Mesenchymal stem cell (in vitro differentiated cells and primary cell): ENCODE results near the gene CELSR1.
A peak's percentile ranks its signal among the peaks of the same experiment; 100 is the strongest.

Experiments used
- DNase-seq: peaks from one replicate; pipeline ENCODE4 v3.0.0-alpha.2; 2013
- H2AFZ ChIP-seq: one replicate; pipeline ENCODE4 v1.6.1; 2013; ENCODE audit warnings: low read depth, mild to moderate bottlenecking, control low read depth, inconsistent platforms, low read length, moderate library complexity
- H2AK5ac ChIP-seq: 2 replicates; pipeline ENCODE4 v1.6.1; 2013; ENCODE audit warnings: low read length, moderate library complexity, mild to moderate bottlenecking, inconsistent platforms; ENCODE audit not compliant: severe bottlenecking
- H2BK120ac ChIP-seq: one replicate; pipeline ENCODE4 v1.6.1; 2013; ENCODE audit warnings: low read depth, mild to moderate bottlenecking, inconsistent platforms, low read length, moderate library complexity
- H2BK12ac ChIP-seq, 2 experiments: one replicate each; pipeline ENCODE4 v1.6.1; 2013; ENCODE audit warnings: inconsistent platforms in 2 of 2, low read length in 2 of 2, mild to moderate bottlenecking in 2 of 2, moderate library complexity in 2 of 2, control low read depth in 1 of 2
- H2BK15ac ChIP-seq: one replicate; pipeline ENCODE4 v1.6.1; 2013; ENCODE audit warnings: mild to moderate bottlenecking, low read depth, inconsistent platforms; ENCODE audit not compliant: poor library complexity, severe bottlenecking
- H2BK5ac ChIP-seq: 2 replicates; pipeline ENCODE4 v1.6.1; 2013; ENCODE audit warnings: low read depth, mild to moderate bottlenecking, low read length, control low read depth, inconsistent platforms; ENCODE audit not compliant: poor library complexity, severe bottlenecking
- H3K14ac ChIP-seq, 2 experiments: one replicate each; pipeline ENCODE4 v1.6.1; 2013; ENCODE audit warnings: inconsistent platforms in 2 of 2, low read length in 2 of 2, control low read depth in 1 of 2, mild to moderate bottlenecking in 1 of 2, moderate library complexity in 1 of 2
- H3K18ac ChIP-seq, 2 experiments: one replicate each; pipeline ENCODE4 v1.6.1; 2013; ENCODE audit warnings: inconsistent platforms in 2 of 2, low read length in 2 of 2, control low read depth in 1 of 2, low read depth in 1 of 2, mild to moderate bottlenecking in 1 of 2
- H3K23ac ChIP-seq, 2 experiments: one replicate each; pipeline ENCODE4 v1.6.1; 2013; ENCODE audit warnings: inconsistent platforms in 2 of 2, low read length in 2 of 2, mild to moderate bottlenecking in 2 of 2, moderate library complexity in 2 of 2, control low read depth in 1 of 2
- H3K27ac ChIP-seq: 2 replicates; pipeline ENCODE4 v1.5.1; 2013; ENCODE audit warnings: mild to moderate bottlenecking, moderate library complexity, low read length, control low read depth, inconsistent platforms; ENCODE audit not compliant: poor library complexity, severe bottlenecking
- H3K27me3 ChIP-seq, 2 experiments: 2 replicates each; pipeline versions ENCODE4 v1.6.1 to v1.7.0; 2013; ENCODE audit warnings: low read length in 2 of 2, mild to moderate bottlenecking in 2 of 2, moderate library complexity in 2 of 2, control low read depth in 1 of 2, inconsistent platforms in 1 of 2; ENCODE audit not compliant: control insufficient read depth in 1 of 2, insufficient read depth in 1 of 2
- H3K36me3 ChIP-seq, 2 experiments: 2 replicates each; pipeline versions ENCODE4 v1.6.1 to v1.7.0; 2013; ENCODE audit warnings: low read length in 2 of 2, control low read depth in 1 of 2, inconsistent platforms in 1 of 2, low read depth in 1 of 2, mild to moderate bottlenecking in 1 of 2; ENCODE audit not compliant: insufficient read depth in 2 of 2, control insufficient read depth in 1 of 2
- H3K4ac ChIP-seq, 2 experiments: one replicate each; pipeline ENCODE4 v1.6.1; 2013; ENCODE audit warnings: inconsistent platforms in 2 of 2, low read length in 2 of 2, mild to moderate bottlenecking in 2 of 2, moderate library complexity in 2 of 2, control low read depth in 1 of 2, low read depth in 1 of 2
- H3K4me1 ChIP-seq: 2 replicates; pipeline ENCODE4 v1.6.1; 2013; ENCODE audit warnings: low read depth, low read length, control low read depth; ENCODE audit not compliant: control insufficient read depth, insufficient read depth
- H3K4me2 ChIP-seq: 2 replicates; pipeline ENCODE4 v1.6.1; 2013; ENCODE audit warnings: low read length, mild to moderate bottlenecking, inconsistent platforms; ENCODE audit not compliant: poor library complexity, severe bottlenecking
- H3K4me3 ChIP-seq, 2 experiments: 2 replicates each; pipeline versions ENCODE4 v1.5.1 to v1.7.0; 2013; ENCODE audit warnings: low read length in 2 of 2, mild to moderate bottlenecking in 2 of 2, control low read depth in 1 of 2, low read depth in 1 of 2; ENCODE audit not compliant: insufficient read depth in 1 of 2
- H3K79me1 ChIP-seq: replicated peaks from 2 replicates; pipeline ENCODE4 v1.6.1; 2013; ENCODE audit warnings: mild to moderate bottlenecking, control low read depth, low read length, inconsistent platforms; ENCODE audit not compliant: poor library complexity, severe bottlenecking
- H3K9ac ChIP-seq: 2 replicates; pipeline ENCODE4 v1.7.0; 2013; ENCODE audit warnings: mild to moderate bottlenecking, low read length, moderate library complexity
- H3K9me3 ChIP-seq: 2 replicates; pipeline ENCODE4 v1.7.0; 2013; ENCODE audit warnings: mild to moderate bottlenecking, low read length; ENCODE audit not compliant: control insufficient read depth
- H4K8ac ChIP-seq: one replicate; pipeline ENCODE4 v1.6.1; 2013; ENCODE audit warnings: inconsistent platforms, mild to moderate bottlenecking, low read length, moderate library complexity
- H4K91ac ChIP-seq: one replicate; pipeline ENCODE4 v1.6.1; 2013; ENCODE audit warnings: mild to moderate bottlenecking, low read length, inconsistent platforms
- WGBS: methylation state at CpG from one replicate; pipeline ENCODE4 v1.1.7; 2013; ENCODE audit warnings: mixed read lengths; 5-methylcytosine and 5-hydroxymethylcytosine counted together

CELSR1 gene

DNA sequence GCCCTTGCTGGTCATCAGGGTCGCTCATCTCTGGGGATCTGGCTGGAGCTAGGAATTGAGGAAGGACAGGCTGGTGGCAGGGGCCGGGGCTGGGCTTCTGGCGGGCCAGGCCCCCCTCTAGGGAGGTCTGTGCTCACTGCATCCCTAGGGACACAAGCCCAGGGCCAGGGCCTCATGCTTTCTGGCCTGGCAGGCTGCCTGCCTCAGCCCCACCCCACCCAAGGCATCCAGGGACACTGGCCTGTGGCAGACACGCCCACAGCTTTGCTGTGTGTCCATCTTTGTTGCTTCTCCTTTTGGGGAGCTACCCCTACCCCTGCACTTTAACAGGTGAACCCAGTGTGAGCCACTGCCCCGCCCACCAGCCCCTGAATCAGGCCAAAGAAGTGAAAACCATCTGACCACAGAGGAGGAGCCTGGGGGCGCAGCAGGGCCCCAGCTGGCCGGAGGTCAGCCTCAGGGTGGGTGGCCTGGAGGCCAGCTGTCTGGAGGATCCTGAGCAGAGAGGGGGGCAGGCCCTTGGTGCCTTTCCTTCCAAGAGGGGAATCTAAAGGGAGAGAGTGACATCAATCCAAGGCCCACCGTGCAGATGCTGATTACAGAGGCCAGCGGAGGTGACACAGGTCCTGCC is 26.8 kb upstream of the CELSR1 start:
- Histone ChIP-seq H3K36me3 (no peaks in the 10 kb centered on the region), H3K27ac (no peak overlapping the region), H3K4ac (no peak overlapping the region), H2AFZ (peak overlapping the region; percentile 36), H2BK120ac (no peak overlapping the region), H2BK12ac (no peak overlapping the region), H2BK5ac (no peak overlapping the region), H3K79me1 (no peaks in the 10 kb centered on the region), H3K27me3 (peaks cover 0 to 1% of the 10 kb centered on the region in 2 experiments), H4K91ac (no peak overlapping the region), H4K8ac (no peak overlapping the region), H3K4me1 (peaks cover 11% of the 10 kb centered on the region), H3K9ac (no peak overlapping the region), H3K14ac (peak overlapping the region in 1 of 2 experiments; percentile 18), H3K18ac (no peak overlapping the region), H2BK15ac (no peak overlapping the region), H2AK5ac (no peak overlapping the region), H3K9me3 (no peaks in the 10 kb centered on the region), H3K4me2 (no peak overlapping the region), H3K23ac (no peak overlapping the region), H3K4me3 (no peak overlapping the region)
- DNase-seq: no peak
- WGBS: 60% methylated on average over 9 of the region's 9 CpGs

DNA sequence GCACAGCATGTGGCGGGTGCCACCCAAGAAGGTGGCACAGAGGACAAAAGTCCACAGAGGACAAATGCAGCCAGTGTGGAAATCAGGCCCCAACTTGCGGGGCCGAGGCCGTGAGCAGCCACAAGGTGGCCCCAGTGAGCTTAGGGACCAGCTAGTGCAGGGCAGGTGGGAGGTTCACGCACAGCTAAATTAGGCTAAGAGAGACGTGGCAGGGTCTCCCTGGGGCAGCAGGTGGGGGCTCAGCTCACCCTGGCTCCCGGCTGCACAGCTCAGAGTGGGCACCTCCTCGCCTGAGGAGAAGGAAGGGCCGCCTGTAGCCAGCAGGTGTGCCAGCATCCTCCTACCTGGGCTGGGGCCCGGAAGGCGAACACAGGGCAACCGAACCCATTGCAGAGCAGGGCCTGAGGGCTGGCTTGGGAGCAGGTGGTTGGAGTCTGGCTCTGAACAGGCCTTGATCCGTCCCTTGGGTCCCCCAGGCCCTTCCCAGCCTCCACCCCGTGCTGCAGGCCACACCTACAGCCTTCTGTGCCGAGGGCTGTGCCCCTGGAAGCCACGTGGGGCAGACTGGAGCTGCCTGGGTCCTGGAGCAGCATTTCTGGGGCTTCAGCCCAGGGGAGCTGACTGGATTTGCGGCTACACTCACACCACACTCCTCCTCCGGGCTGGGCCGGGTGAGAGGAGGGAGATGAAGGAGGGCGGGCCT is 26.1 kb upstream of the CELSR1 start:
- Histone ChIP-seq H4K8ac (no peak overlapping the region), H3K4me1 (peaks cover 11% of the 10 kb centered on the region), H2BK12ac (no peak overlapping the region), H4K91ac (no peak overlapping the region), H2BK15ac (no peak overlapping the region), H3K14ac (peak overlapping the region in 1 of 2 experiments; percentile 45), H2AFZ (peak overlapping the region; percentile 36), H2BK120ac (no peak overlapping the region), H3K9me3 (no peaks in the 10 kb centered on the region), H3K27me3 (no peaks in the 10 kb centered on the region), H3K18ac (peak overlapping the region in 1 of 2 experiments; percentile 13), H3K27ac (no peak overlapping the region), H3K4me3 (no peak overlapping the region), H3K4me2 (no peak overlapping the region), H2BK5ac (no peak overlapping the region), H2AK5ac (no peak overlapping the region), H3K9ac (no peak overlapping the region), H3K79me1 (no peaks in the 10 kb centered on the region), H3K23ac (no peak overlapping the region), H3K36me3 (no peaks in the 10 kb centered on the region), H3K4ac (no peak overlapping the region)
- 23% methylated on average over 16 of the region's 20 CpGs for WGBS
- DNase-seq: peak; percentile 46

- Histone ChIP-seq H3K14ac (no peak overlapping the region), H3K9me3 (peaks cover 6% of the 10 kb centered on the region), H3K79me1 (no peaks in the 10 kb centered on the region), H2AFZ (no peak overlapping the region), H2BK5ac (no peak overlapping the region), H2BK12ac (no peak overlapping the region), H3K27me3 (no peaks in the 10 kb centered on the region), H3K27ac (no peak overlapping the region), H3K23ac (no peak overlapping the region), H3K36me3 (no peaks in the 10 kb centered on the region), H2BK120ac (no peak overlapping the region), H4K8ac (no peak overlapping the region), H3K4me1 (peaks cover 11% of the 10 kb centered on the region), H3K18ac (no peak overlapping the region), H2AK5ac (peak overlapping the region; percentile 38), H4K91ac (no peak overlapping the region), H3K4ac (no peak overlapping the region), H2BK15ac (no peak overlapping the region), H3K4me3 (no peak overlapping the region), H3K4me2 (no peak overlapping the region), H3K9ac (no peak overlapping the region)
- WGBS: 92% methylated on average over 5 of the region's 5 CpGs
- DNase-seq: no peak
These were observed 24.1 kb upstream of the CELSR1 start for GRCh38 chr22:46561435-46561905.

- Histone ChIP-seq H3K4ac (no peak overlapping the region), H3K36me3 (no peaks in the 10 kb centered on the region), H4K91ac (no peak overlapping the region), H3K9ac (no peak overlapping the region), H2AFZ (no peak overlapping the region), H2AK5ac (no peak overlapping the region), H3K27ac (no peak overlapping the region), H2BK5ac (no peak overlapping the region), H2BK120ac (no peak overlapping the region), H3K4me1 (peaks cover 11% of the 10 kb centered on the region), H4K8ac (no peak overlapping the region), H2BK12ac (no peak overlapping the region), H3K14ac (no peak overlapping the region), H3K4me3 (no peak overlapping the region), H3K27me3 (no peaks in the 10 kb centered on the region), H3K9me3 (peaks cover 6% of the 10 kb centered on the region), H2BK15ac (peak overlapping the region; percentile 3), H3K4me2 (no peak overlapping the region), H3K79me1 (no peaks in the 10 kb centered on the region), H3K23ac (no peak overlapping the region), H3K18ac (no peak overlapping the region)
- WGBS: 93% methylated on average over 14 of the region's 14 CpGs
- DNase-seq: no peak
These were observed 23.4 kb upstream of the CELSR1 start for GRCh38 chr22:46560696-46561295.
